ENCODE data around the gene MYO9B.

DNA sequence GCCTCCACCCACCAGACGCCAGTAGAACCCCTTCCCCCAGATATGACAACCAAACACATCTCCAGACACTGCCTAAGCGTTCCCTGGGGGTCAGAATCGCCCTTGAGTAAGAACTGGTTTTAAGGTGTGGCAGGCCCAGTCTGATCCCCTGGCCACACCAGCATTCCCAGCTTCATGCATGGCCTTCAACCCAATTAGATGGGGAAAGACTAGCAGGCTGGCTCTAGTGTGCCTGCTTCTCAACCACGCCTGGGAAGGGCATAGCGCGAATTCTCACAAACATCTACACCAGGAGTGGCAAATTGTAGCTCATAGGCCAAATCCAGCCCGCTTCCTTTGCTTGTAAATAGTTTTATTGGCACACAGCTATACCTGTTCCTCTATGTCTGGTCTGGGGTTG is 13.9 kb upstream of the MYO9B start:
- TF ChIP-seq, protein P1, sequence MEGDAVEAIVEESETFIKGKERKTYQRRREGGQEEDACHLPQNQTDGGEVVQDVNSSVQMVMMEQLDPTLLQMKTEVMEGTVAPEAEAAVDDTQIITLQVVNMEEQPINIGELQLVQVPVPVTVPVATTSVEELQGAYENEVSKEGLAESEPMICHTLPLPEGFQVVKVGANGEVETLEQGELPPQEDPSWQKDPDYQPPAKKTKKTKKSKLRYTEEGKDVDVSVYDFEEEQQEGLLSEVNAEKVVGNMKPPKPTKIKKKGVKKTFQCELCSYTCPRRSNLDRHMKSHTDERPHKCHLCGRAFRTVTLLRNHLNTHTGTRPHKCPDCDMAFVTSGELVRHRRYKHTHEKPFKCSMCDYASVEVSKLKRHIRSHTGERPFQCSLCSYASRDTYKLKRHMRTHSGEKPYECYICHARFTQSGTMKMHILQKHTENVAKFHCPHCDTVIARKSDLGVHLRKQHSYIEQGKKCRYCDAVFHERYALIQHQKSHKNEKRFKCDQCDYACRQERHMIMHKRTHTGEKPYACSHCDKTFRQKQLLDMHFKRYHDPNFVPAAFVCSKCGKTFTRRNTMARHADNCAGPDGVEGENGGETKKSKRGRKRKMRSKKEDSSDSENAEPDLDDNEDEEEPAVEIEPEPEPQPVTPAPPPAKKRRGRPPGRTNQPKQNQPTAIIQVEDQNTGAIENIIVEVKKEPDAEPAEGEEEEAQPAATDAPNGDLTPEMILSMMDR (IDR thresholded peaks at IDR 0.05): no peak
- no peak for TF ChIP-seq EP300 (IDR thresholded peaks at IDR 0.05)

All from sigmoid colon (tissue), 4 donors.